ENCODE measurements around the gene SHQ1.

SHQ1 gene

DNA sequence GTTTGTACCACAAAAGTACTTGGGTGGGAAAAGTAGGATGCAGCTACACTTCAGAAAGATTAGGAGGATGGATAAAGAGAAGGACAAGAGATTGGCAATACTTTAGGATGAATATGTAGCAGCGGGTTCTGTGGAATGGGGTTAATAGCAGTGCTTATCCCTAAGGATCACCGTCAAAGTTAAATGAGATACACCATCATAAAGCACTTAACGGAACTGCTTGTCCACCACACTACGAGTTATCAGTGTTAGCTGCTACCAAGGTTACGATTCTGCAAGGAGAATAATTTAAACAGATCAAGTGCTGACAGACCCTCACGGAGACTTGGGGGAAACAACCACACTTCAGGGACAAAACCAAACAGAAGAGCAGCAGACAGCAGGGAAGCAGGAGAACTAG is 963 bp downstream of the SHQ1 start:
- no peak for DNase-seq

- DNase-seq = no peak
Measured at GRCh38 chr3:72846166-72846565, 2.1 kb downstream of the SHQ1 start.

DNA sequence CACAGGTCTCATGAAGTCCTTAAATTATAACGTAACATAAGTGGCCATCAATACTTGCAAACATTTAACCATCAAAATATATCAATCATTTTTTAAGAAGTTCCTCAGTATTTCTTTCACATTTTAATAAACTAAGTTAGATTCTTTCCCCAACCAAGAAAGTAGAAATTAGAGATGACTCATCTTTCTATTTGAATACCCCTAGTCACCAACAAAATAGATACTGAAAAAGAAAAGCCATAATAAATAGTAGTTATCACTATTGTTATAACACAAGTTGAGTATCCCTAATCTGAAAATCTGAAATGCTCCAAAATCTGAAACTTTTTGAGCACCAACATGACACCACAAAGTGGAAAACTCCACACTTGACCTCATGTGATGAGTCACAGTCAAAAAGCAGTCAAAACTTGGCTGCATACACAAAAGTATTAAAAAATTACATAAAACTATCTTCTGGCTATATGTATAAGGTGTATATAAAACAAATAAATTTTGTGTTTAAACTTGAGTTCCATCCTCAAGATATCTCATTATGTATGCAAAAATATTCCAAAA is 3.7 kb downstream of the SHQ1 start:
- no peak for DNase-seq

DNA sequence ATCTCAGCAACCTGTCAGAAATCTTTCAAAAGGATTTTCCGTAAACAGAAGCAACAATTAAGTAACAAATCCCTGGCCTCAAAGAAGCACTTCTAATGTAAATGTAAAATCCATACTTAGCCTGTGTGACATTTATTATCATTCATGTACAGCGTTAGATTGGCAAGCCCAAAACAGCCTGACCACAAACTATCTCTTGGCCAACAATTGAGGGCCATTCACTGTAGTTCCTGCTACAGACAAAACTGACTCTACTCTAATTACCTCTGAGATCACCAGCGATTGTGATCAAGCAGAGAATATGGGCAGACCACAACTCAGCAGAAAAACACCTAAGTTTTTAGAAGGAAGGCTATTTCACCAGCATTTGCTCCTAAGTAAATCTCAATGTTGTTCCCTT is 9.2 kb downstream of the SHQ1 start:
- DNase-seq = no peak

DNA sequence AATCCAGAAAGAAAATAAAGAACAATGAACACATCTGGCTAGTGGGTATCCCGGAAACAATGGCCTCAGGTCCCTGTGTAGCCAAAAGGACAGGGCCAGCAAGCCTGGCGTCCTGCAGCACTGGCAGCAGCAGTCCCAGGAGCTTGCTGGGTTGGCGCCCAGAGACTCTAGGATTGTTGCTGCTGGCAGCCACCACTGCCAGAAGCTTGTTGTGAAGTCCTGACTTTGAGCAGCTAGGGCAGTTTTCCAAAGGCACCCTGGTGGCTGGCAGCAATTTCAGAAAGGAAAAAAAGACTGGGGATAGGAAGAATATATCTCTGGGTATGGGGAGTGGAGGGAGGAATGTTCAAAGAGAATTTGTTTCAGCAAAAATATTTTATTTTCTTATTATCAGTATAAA is 11.3 kb downstream of the SHQ1 start:
- DNase-seq = no peak

DNA sequence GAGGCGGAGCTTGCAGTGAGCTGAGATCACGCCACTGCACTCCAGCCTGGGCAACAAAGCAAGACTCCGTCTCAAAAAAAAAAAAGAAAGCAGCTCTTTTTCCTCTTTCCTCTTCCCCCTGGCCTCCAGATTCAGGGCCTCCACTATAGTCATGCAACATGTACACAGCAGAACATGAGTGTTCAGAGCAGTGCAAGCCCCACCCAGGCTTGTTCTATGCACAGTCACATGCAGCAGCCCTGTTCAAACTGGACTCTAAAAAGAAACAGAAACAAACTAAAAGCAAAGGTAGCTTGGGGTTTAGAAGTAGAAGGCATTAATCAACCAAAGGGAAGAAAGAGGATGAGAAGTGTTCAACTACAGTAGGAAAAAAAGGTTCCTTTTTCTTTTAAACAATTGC is 11.8 kb downstream of the SHQ1 start:
- no peak for DNase-seq

GRCh38 chr3:72830452-72831223 is 17.6 kb downstream of the SHQ1 start:
- DNase-seq = no peak

GRCh38 chr3:72829701-72830100 is 18.5 kb downstream of the SHQ1 start:
- DNase-seq = no peak

DNA sequence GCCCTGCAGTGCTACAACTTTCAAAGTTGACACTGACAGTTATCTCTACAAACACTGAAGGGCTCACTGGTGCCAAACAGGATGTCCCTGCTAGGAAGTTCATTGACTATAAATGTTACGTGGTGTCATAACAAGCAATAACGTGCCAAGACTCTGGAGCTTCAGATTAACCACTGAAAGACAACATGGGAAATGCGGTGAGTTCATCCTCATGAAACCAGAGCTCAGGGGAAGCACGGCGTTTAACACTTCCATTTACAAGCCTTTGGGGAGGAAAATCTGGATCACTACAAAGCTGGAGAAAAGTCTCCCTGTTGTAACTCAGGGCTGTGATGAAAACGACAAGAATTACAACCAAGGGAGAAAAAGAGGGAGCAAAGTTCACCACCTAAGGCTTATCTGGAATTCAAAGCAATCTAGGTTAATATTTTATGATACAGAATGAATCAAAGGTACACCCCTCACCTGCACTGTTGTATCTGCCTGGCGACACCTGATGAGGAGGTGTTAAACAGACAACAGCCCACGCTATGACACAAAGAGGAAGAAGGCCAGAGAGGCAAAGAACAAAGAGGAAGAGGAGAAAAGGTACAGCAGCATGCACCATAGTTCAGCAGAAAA is 27.0 kb downstream of the SHQ1 start:
- no peak for DNase-seq

GRCh38 chr3:72820415-72820814 is 27.8 kb downstream of the SHQ1 start:
- no peak for DNase-seq

GRCh38 chr3:72818905-72819304 is 29.3 kb downstream of the SHQ1 start:
- no peak for DNase-seq

GRCh38 chr3:72818092-72818773 is 30.0 kb downstream of the SHQ1 start:
- DNase-seq = no peak

DNA sequence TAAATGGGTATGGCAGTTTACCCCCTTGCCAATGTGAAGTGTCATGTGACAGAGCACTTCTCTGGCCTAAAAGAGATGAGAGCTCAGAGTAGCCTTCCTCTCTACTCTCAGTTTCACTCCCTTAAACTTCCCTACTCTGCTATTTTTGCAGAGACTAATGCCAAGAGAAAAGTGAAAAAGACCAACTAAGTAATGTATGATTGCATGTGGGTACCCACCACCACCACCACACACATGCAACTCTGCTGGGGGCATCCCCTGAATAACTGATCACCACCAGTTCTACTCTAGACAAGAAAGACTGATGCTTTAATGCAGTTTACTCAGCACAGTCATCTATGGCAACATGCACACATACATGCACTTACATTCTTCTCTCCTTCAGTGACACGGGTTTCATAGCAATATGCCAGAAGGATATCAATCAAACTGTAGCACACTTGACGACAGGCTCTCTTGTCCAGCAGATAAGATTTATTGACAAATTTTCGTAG is 31.3 kb downstream of the SHQ1 start:
- DNase-seq = no peak

GRCh38 chr3:72814308-72814707 is 33.9 kb downstream of the SHQ1 start:
- DNase-seq = no peak

DNA sequence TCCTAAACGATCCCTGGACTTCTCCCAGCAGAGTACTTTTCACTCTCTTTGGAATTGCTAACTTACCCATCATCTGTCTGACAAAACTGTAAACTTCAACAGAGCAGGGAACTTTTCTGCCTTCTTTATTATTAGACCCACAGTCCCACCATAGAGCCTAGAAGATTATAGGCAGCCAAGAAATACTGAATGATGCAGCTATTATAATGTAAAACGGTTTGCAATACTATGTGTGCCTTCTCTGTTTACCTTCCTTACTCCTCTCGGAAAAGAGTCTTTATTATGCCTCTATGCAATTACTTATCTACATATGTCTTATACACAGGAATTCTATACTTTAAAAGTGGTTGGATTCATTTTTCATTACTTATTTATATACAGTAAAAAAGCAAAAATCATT is 36.0 kb downstream of the SHQ1 start:
- no peak for DNase-seq

DNA sequence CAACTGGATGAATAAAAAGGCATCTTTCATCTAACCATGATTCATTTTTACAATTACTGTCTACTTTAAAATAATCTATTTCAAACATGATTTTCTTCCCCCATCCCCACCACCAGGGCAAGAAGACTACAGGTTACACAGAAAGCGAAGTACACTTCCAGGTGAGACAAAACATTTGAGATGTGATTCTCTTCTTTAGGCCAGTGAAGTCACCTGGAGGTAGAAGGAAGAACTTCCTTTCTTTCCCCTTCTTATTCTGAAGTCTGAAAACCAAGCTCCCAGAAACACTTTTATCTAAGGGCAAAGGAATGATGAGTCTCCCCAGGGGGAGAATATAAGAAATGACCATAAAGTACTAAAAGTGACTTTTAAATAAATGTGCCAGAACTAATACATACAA is 36.7 kb downstream of the SHQ1 start:
- DNase-seq = no peak

DNA sequence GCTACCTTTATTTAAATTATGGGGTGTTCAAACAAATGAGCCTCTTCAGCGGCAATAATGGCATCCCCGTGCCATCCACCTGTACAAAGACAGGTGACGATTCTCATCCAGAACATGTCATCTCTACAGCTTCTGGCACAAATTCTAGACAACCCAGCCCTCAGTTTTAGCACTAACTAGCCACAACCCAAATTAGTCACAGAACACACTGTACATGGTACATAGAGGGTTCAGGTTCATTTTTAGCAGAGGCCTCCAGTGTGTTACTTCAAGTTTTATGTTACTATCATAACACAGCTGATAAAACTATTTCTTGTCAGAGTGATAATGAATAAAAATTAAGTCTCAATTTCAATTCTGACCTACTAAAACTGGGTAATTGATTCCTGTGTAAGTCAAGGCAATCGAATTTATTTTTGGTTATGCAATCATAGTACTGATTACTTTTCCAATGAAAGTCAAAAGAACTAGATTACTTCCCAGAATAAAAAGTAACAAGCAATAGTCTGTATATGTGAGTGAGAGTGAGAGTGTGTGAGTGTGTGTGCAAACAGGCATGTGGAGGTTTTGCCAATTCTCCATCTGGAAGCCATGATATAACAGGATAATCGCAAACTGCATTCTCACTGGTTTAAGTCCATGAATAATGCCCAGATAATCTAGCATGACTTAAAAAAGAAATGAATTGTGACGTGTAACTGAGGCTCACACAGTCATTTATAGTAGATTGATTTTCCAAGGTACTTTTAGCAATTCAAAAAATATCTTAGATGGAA is 37.4 kb downstream of the SHQ1 start:
- no peak for DNase-seq

DNA sequence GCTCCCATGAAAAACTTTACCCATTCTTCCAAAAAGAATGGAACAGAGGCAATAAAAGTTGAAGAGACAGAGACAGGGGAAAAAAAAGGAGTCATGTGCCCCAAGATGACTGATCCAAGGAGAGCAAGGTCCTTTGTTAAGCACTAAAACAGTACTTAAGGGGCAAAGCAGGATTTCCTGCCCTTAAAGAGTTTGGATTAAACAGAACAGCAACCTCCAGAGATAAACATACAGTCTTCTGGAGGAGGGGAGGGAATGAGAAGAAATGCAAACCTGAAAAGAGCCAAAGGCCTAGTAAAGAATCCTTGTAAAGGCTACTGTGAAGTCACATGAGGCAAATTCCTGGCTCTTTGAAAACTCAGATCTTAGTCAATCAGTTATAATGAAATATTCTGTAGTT is 38.2 kb downstream of the SHQ1 start:
- DNase-seq = no peak

- DNase-seq = no peak
Measured at GRCh38 chr3:72804361-72804760, 43.9 kb downstream of the SHQ1 start.

- no peak for DNase-seq
Measured at GRCh38 chr3:72803573-72803972, 44.7 kb downstream of the SHQ1 start.

DNA sequence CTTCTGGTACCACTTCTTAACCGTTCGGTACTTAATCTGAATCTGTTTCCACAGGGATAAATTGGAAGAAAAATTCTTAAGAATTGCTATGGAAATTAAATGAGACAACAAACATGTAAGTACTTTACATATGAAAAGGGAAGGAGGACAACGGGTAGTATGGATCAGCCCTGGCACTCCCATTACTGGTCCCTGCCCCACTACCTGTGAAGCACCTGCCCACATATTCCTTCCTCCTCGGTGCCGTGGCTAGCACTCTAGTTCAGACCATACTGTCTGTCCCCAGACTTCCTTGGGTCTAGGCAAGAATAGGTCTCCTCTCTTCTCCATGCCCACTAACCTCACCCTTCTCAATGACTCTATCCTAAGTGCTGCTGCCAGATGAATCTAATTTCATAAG is 46.2 kb downstream of the SHQ1 start:
- DNase-seq = no peak

DNA sequence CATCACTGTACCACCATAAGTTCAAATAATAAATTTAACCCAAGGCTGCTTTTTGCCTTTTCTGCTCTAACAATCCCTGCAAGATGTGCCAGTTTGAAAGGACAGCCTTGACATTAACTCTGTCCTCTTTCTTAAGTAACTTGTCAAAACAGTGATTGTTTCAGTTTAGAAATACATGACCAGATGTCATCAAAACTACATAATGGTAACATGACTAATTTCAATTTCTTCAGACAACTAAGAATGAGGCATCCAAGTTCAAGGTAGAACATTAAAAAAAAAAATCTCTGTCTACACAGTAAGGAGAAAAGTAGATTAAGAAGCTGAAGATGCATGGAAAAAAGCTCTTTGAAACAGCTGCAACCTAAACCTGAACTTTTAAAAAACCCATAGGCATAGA is 47.4 kb downstream of the SHQ1 start:
- no peak for DNase-seq
